Choroid plexus epithelial cell (primary cell): Measurements from ENCODE around the gene TCF19.

Experiments used
- DNase-seq: peaks from one replicate; pipeline ENCODE4 v3.0.0-alpha.2; 2010; ENCODE audit warnings: low read depth
- H3K4me3 ChIP-seq: 2 replicates; pipeline ENCODE4 v1.5.1; 2011; ENCODE audit warnings: low read depth, mild to moderate bottlenecking, control low read depth, low read length, moderate library complexity
- CTCF ChIP-seq: conservative IDR thresholded peaks from 2 replicates; pipeline ENCODE4 v1.5.1; 2011; ENCODE audit warnings: low read depth, mild to moderate bottlenecking, control low read depth, inconsistent platforms, low read length, moderate library complexity

The TCF19 gene

DNA sequence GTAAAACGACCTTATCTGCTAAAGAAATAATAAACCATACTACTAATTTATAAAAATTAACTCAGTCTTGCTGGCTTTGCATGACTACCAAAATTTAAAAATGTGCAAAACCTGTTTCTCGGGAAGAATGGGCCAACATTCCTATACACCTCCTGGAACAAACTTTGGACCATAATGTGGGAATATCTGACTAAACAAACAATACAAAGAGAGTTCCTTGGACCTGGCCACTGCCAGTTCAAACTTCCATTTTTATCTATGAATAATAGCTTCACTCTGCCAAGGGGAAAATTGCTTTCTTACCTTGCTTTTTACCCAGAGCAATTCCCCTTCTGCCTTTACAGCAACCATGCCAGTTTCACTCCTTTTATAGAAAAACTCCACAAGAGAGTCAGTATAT is 50.7 kb downstream of the TCF19 start:
- no peak overlapping the region for H3K4me3 ChIP-seq
- no peak for DNase-seq
- no peak for TF ChIP-seq CTCF

DNA sequence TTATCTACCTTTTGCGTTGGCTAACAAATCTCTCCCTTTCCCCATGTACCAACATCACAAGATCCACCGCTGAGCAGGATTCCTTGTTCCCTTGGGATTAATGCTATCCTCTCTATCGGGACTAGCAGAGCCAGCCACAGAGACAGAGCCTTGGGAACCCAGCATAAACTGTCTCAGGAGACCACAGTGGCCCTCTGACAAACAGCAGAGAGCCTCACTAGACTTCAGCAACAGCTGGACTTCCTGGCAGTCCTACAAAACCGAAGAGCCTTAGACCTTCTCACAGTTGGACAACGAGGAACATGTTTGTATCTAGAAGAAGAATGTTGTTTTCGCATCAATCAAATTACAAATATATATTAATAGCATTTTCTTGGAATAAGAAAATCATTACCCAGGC is 51.7 kb downstream of the TCF19 start:
- no peak for DNase-seq
- no peak for TF ChIP-seq CTCF
- no peak overlapping the region for H3K4me3 ChIP-seq

DNA sequence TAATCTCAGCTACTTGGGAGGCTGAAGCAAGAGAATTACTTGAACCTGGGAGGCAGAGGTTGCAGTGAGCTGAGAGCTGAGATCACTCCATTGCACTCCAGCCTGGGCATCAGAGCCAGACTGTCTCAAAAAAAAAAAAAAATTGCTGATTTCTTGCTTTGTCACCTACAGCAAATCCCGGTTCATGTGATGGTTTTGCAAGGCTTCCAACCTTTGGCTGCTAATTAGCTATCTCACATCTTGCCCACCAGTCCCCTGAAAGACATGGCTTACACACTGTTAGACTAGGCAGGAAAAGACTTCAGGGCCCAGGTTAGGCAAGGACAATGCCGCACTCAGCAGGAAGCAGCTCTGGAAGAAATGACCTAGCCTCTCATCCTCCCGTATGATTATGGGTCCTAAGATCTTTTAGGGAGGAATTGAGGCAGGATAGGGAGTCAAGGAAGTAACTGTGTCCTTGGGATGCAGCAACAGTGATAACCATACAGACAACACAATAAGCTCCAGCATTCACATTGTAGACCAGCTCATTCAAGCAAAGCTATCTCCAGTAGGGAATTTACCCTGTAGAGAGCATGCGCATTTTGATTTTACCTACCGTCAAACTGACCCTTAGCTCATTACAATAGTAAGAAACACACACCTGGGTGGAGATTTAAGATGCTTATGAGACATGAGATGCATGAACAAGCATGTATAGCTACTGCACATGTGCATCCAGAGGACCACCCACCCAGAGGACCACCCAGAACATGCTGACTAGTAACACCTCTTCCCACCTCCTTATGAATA is 52.5 kb downstream of the TCF19 start:
- no peak for TF ChIP-seq CTCF
- no peak for DNase-seq
- no peak overlapping the region for H3K4me3 ChIP-seq
